ENCODE measurements around the gene CORIN. TPM values are rescaled to one million over a fixed set of nuclear protein-coding genes. Genes with fewer than 3 reads are reported as not detected.

The CORIN gene
- polyA plus RNA-seq, 2 of the 4 experiments (the other 2 are of a cell fraction) = 0.03 TPM; not detected in 1

- no peak for FAIRE-seq
- no peak for DNase-seq (ENCODE audit: low read depth in 1 of 2, low spot score in 1 of 2)
- Histone ChIP-seq H3K4me1 (no peaks in the 10 kb centered on the region), H3K4me2 (no peak overlapping the region), H3K4me3 (no peak overlapping the region), H3K27ac (no peak overlapping the region), H3K9me3 (no peaks in the 10 kb centered on the region)
- WGBS (ENCODE audit: missing lambda C conversion rate) = 12% methylated on average over 2 of the region's 2 CpGs
- CTCF ChIA-PET = no interaction called here
- no peak for ATAC-seq
- TF ChIP-seq E2F6 (IDR thresholded peaks at IDR 0.05; ENCODE audit: borderline replicate concordance, low read depth) (no peak), PBX3 (IDR thresholded peaks at IDR 0.05) (no peak), ZFP36 (IDR thresholded peaks at IDR 0.05; ENCODE audit: borderline replicate concordance, partially characterized antibody) (no peak), SREBF2 (IDR thresholded peaks at IDR 0.05) (no peak), FOXS1 (CRISPR knock-in tag; IDR thresholded peaks at IDR 0.05) (no peak), BHLHE40 (IDR thresholded peaks at IDR 0.05; ENCODE audit: low read depth, low read length) (no peak), HOXA7 (CRISPR knock-in tag; IDR thresholded peaks at IDR 0.05) (no peak), RNF2 (IDR thresholded peaks at IDR 0.05; ENCODE audit: borderline replicate concordance, low read depth) (no peak), TFCP2L1 (CRISPR knock-in tag; IDR thresholded peaks at IDR 0.05) (no peak), MYC (IDR thresholded peaks at IDR 0.05; ENCODE audit: borderline replicate concordance, low read length) (no peak), POLR2AphosphoS2 (conservative IDR thresholded peaks at IDR 0.05; ENCODE audit: low read length) (no peak), MAFK (IDR thresholded peaks at IDR 0.05; ENCODE audit: partially characterized antibody) (no peak), HDAC2 (IDR thresholded peaks at IDR 0.05) (no peak)
- TF ChIP-seq, protein P1, sequence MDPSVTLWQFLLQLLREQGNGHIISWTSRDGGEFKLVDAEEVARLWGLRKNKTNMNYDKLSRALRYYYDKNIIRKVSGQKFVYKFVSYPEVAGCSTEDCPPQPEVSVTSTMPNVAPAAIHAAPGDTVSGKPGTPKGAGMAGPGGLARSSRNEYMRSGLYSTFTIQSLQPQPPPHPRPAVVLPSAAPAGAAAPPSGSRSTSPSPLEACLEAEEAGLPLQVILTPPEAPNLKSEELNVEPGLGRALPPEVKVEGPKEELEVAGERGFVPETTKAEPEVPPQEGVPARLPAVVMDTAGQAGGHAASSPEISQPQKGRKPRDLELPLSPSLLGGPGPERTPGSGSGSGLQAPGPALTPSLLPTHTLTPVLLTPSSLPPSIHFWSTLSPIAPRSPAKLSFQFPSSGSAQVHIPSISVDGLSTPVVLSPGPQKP (IDR thresholded peaks at IDR 0.05; ENCODE audit: low read depth, low read length) = no peak
- POLR2A ChIA-PET = no interaction called here
Observed at GRCh38 chr4:47750788-47751187, 87.1 kb downstream of the CORIN start.

- ATAC-seq (no peak), FAIRE-seq (no peak), DNase-seq (ENCODE audit: low read depth in 1 of 2, low spot score in 1 of 2) (no peak)
- CTCF ChIA-PET = no interaction called here
- Histone ChIP-seq H3K27ac (no peak overlapping the region), H3K9me3 (no peaks in the 10 kb centered on the region), H3K4me1 (no peaks in the 10 kb centered on the region), H3K4me3 (no peak overlapping the region), H3K4me2 (no peak overlapping the region)
- no peak for TF ChIP-seq ATOH8 (CRISPR knock-in tag; IDR thresholded peaks at IDR 0.05; ENCODE audit: low read depth)
- no peak for TF ChIP-seq SREBF2 (IDR thresholded peaks at IDR 0.05)
- no peak for TF ChIP-seq ESRRA (IDR thresholded peaks at IDR 0.05; ENCODE audit: borderline replicate concordance, low read length)
- no peak for TF ChIP-seq ZFP36 (IDR thresholded peaks at IDR 0.05; ENCODE audit: borderline replicate concordance, partially characterized antibody)
- TF ChIP-seq HOXB13 (CRISPR knock-in tag; IDR thresholded peaks at IDR 0.05; ENCODE audit: low read depth) = no peak
- TF ChIP-seq RARB (CRISPR knock-in tag; IDR thresholded peaks at IDR 0.05) = no peak
- TF ChIP-seq JUN (IDR thresholded peaks at IDR 0.05) = no peak
- TF ChIP-seq RFX5 (IDR thresholded peaks at IDR 0.05) = no peak
- TF ChIP-seq, protein P2, sequence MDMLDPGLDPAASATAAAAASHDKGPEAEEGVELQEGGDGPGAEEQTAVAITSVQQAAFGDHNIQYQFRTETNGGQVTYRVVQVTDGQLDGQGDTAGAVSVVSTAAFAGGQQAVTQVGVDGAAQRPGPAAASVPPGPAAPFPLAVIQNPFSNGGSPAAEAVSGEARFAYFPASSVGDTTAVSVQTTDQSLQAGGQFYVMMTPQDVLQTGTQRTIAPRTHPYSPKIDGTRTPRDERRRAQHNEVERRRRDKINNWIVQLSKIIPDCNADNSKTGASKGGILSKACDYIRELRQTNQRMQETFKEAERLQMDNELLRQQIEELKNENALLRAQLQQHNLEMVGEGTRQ (IDR thresholded peaks at IDR 0.05) = no peak
- no peak for TF ChIP-seq EP300 (IDR thresholded peaks at IDR 0.05)
- no peak for TF ChIP-seq MAX (IDR thresholded peaks at IDR 0.05)
- no peak for TF ChIP-seq RNF2 (IDR thresholded peaks at IDR 0.05; ENCODE audit: borderline replicate concordance, low read depth)
- TF ChIP-seq HDAC2 (IDR thresholded peaks at IDR 0.05) = no peak
- no peak for TF ChIP-seq CBX2 (IDR thresholded peaks at IDR 0.05; ENCODE audit: borderline replicate concordance, low read depth)
- TF ChIP-seq, protein P3, sequence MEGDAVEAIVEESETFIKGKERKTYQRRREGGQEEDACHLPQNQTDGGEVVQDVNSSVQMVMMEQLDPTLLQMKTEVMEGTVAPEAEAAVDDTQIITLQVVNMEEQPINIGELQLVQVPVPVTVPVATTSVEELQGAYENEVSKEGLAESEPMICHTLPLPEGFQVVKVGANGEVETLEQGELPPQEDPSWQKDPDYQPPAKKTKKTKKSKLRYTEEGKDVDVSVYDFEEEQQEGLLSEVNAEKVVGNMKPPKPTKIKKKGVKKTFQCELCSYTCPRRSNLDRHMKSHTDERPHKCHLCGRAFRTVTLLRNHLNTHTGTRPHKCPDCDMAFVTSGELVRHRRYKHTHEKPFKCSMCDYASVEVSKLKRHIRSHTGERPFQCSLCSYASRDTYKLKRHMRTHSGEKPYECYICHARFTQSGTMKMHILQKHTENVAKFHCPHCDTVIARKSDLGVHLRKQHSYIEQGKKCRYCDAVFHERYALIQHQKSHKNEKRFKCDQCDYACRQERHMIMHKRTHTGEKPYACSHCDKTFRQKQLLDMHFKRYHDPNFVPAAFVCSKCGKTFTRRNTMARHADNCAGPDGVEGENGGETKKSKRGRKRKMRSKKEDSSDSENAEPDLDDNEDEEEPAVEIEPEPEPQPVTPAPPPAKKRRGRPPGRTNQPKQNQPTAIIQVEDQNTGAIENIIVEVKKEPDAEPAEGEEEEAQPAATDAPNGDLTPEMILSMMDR (IDR thresholded peaks at IDR 0.05) = no peak
- TF ChIP-seq FOSB (CRISPR knock-in tag; IDR thresholded peaks at IDR 0.05) = no peak
- no peak for TF ChIP-seq CEBPB (IDR thresholded peaks at IDR 0.05)
- POLR2A ChIA-PET = no interaction called here
- 0% methylated on average over 4 of the region's 4 CpGs for WGBS (ENCODE audit: missing lambda C conversion rate)
Observed at GRCh38 chr4:47749858-47750257, 88.0 kb downstream of the CORIN start.
